GM10266 (cell line): ENCODE results near the gene CEMIP.

Experiments used
- DNase-seq: peaks from one replicate; pipeline ENCODE4 v3.0.0; 2012; ENCODE audit errors: extremely low spot score
- TF ChIP-seq, protein P1 (sequence below): IDR thresholded peaks from 2 replicates; pipeline ENCODE4 v1.5.1; 2012; ENCODE audit warnings: mild to moderate bottlenecking, low read depth; ENCODE audit not compliant: control insufficient read depth, insufficient read depth; ENCODE audit errors: missing control alignments

The CEMIP gene

DNA sequence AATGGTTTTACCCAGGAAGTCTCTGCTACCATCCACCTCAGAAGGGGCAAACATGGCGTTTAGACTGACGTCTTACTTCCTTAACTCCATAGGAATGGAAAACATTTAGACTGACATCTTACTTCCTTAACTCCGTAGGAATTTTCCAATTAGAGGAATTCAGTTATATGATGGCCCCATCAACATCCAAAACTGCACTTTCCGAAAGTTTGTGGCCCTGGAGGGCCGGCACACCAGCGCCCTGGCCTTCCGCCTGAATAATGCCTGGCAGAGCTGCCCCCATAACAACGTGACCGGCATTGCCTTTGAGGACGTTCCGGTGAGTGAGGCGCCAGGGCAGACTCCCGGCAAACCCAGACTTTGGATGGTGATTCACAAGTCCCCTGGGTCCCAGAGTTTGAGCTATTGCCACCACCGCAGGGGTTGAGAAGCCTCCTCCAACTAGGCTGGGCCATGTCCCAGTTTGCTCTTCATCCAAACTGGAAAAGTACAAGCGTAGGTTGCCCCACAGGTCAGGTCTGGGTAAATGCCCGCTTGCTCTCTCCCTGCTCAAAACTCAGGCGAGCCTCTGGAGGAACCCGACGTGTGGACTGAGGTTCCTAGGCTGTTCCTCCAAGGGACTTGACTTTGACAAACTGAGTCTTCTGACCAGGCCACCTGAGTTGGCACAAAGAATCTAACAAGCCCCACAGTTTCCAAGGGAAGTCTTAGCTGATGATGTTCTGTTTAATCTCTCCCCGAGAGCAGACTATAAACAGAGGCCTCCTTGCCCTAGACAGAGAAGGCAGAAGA lies 152.7 kb downstream of the CEMIP start:
- TF ChIP-seq, protein P1, sequence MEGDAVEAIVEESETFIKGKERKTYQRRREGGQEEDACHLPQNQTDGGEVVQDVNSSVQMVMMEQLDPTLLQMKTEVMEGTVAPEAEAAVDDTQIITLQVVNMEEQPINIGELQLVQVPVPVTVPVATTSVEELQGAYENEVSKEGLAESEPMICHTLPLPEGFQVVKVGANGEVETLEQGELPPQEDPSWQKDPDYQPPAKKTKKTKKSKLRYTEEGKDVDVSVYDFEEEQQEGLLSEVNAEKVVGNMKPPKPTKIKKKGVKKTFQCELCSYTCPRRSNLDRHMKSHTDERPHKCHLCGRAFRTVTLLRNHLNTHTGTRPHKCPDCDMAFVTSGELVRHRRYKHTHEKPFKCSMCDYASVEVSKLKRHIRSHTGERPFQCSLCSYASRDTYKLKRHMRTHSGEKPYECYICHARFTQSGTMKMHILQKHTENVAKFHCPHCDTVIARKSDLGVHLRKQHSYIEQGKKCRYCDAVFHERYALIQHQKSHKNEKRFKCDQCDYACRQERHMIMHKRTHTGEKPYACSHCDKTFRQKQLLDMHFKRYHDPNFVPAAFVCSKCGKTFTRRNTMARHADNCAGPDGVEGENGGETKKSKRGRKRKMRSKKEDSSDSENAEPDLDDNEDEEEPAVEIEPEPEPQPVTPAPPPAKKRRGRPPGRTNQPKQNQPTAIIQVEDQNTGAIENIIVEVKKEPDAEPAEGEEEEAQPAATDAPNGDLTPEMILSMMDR, result no peak
- no peak for DNase-seq

DNA sequence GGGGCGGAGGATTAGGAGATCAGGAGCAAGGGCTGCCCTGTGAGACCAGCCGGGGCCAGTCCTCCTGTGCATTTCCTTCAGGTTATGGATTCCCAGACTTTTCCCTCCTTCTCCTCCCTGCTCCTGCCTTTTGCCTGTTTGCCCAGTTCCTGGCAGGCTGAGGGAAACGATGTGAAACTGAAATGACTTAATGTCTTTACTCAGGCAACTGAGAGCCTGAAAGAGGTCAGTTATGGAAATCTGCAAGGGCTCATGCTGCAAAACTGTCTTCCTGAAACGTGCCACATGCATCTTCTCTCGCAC lies 153.3 kb downstream of the CEMIP start:
- TF ChIP-seq, protein P1, result no peak

GRCh38 chr15:80932989-80933388 lies 153.8 kb downstream of the CEMIP start:
- TF ChIP-seq, protein P1, result no peak
- DNase-seq, result no peak

More for the DNA sequence above, 153.3 kb downstream of the CEMIP start:
- DNase-seq, result no peak

DNA sequence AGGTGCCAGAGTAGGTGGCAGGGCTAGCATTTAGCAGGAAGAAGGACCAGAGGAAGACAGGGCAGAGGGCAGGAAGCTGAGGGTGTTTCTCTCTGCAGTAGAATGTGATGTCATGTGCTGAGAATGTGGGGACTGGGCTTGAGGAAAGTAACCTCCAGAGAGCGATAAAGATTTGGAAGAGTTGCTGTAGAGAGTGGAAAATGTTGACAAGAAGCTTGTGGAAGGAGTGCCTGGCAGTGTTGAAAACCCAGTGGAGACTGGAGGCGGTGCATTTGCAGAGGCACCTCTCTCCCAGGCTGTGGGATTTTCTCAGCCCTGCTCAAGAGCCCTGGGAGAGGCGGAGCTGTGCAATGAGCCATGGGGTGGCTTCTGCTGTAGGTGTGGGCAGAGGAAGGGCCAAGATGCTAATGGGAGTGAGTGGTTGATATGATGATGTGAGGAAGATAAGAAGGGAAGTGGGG lies 155.6 kb downstream of the CEMIP start:
- TF ChIP-seq, protein P1, result no peak
- DNase-seq, result no peak

DNA sequence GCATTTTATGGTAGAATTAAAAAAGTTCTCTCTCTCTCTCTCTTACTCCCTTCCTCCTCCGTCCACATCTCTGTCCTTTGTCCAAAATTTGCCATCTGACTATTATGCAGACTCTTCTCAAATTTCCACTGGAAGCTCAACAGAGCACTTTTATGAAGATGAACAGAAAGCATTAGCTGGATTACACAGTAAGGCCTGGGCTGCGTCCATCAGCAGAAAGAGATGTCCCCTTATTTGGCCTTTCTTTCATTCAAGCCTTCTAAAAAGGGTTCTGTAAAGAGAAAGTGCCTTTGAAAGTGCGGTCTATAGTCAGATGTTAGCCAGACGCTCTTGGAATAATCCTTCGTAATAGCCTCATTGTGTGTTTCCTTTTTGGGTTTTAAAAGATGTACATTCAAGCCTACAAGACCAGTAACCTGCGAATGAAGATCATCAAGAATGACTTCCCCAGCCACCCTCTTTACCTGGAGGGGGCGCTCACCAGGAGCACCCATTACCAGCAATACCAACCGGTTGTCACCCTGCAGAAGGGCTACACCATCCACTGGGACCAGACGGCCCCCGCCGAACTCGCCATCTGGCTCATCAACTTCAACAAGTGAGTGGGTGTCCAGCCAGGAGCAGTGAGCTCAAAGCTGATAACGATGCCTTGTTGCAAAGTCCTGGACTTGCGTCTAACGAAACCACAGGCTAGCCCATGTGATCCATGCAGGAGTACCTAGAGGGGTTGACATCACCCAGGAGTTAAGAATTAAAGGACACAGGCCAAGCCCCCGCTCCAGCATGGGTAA lies 157.3 kb downstream of the CEMIP start:
- TF ChIP-seq, protein P1, result no peak
- no peak for DNase-seq

DNA sequence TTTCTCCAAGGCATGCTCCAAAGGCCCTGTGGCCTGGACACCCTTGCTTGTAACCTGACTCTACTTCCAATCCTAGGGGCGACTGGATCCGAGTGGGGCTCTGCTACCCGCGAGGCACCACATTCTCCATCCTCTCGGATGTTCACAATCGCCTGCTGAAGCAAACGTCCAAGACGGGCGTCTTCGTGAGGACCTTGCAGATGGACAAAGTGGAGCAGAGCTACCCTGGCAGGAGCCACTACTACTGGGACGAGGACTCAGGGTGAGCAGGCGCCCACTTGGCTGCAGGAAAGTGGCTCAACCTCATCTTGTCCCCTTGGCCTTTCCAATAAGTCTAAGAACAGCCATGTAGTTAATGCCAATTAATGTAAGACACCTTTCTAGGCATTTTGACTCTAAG lies 158.5 kb downstream of the CEMIP start:
- TF ChIP-seq, protein P1, result no peak

DNA sequence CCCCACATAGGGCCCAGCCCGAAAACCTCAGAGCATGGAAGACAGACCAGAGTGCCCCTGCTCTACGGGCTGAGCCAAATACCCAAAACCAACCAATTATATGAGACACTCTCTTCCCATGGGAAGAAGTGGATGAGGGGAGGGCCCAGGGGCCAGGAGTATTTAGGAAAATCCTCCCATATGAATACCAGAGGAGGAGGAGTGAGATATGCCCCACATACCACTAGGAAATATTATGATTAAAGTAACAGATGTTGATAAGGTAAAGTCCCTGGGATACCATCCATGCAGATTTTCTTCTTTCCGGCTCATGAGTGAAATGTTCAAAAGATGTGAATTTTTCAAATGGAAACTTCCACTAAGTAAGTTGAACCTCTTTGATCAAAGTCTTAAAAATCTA lies 160.0 kb downstream of the CEMIP start:
- TF ChIP-seq, protein P1, result no peak
- no peak for DNase-seq

More for the DNA sequence above, 158.5 kb downstream of the CEMIP start:
- no peak for DNase-seq
